HEK293 (cell line): ENCODE measurements around the gene CKLF.

Experiments used
- OVOL3 ChIP-seq: fragments of 450-650 bp; formaldehyde crosslinking; IDR thresholded peaks from 2 replicates; pipeline ENCODE4 v1.5.1; 2016; ENCODE audit warnings: missing biosample characterization, missing genetic modification characterization
- TCF7L2 ChIP-seq: IDR thresholded peaks from 2 replicates; pipeline ENCODE4 v1.6.1; 2011; ENCODE audit warnings: low read depth, mild to moderate bottlenecking, inconsistent platforms, low read length, moderate library complexity, borderline replicate concordance
- ZNF473 ChIP-seq: fragments of 450-650 bp; formaldehyde crosslinking; IDR thresholded peaks from 2 replicates; pipeline ENCODE4 v1.5.1; 2017; ENCODE audit warnings: missing biosample characterization, missing genetic modification characterization
- ZNF501 ChIP-seq: fragments of 450-650 bp; formaldehyde crosslinking; IDR thresholded peaks from 2 replicates; pipeline ENCODE4 v1.5.1; 2016; ENCODE audit warnings: missing biosample characterization, missing genetic modification characterization
- ZNF549 ChIP-seq: fragments of 450-650 bp; IDR thresholded peaks from 2 replicates; pipeline ENCODE4 v1.5.1; 2018; ENCODE audit warnings: missing biosample characterization, missing genetic modification characterization, mild to moderate bottlenecking, inconsistent platforms, moderate library complexity
- ZNF585B ChIP-seq: fragments of 450-650 bp; formaldehyde crosslinking; IDR thresholded peaks from 2 replicates; pipeline ENCODE4 v1.5.1; 2016; ENCODE audit warnings: missing biosample characterization, missing genetic modification characterization
- ZNF76 ChIP-seq: fragments of 450-650 bp; formaldehyde crosslinking; IDR thresholded peaks from 2 replicates; pipeline ENCODE4; 2016; ENCODE audit warnings: low read depth, missing biosample characterization, missing genetic modification characterization, borderline replicate concordance
- ZSCAN30 ChIP-seq: fragments of 450-650 bp; IDR thresholded peaks from 2 replicates; pipeline ENCODE4 v1.5.1; 2018; ENCODE audit warnings: missing biosample characterization, mild to moderate bottlenecking, missing genetic modification characterization, moderate library complexity
- TF ChIP-seq, protein P1 (sequence below): fragments of 450-650 bp; formaldehyde crosslinking; IDR thresholded peaks from 2 replicates; pipeline ENCODE4 v1.5.1; 2016; ENCODE audit warnings: missing biosample characterization, missing genetic modification characterization
- TF ChIP-seq, protein P2 (sequence below): fragments of 450-650 bp; formaldehyde crosslinking; IDR thresholded peaks from 2 replicates; pipeline ENCODE4 v1.5.1; 2016; ENCODE audit warnings: missing biosample characterization, missing genetic modification characterization

DNA sequence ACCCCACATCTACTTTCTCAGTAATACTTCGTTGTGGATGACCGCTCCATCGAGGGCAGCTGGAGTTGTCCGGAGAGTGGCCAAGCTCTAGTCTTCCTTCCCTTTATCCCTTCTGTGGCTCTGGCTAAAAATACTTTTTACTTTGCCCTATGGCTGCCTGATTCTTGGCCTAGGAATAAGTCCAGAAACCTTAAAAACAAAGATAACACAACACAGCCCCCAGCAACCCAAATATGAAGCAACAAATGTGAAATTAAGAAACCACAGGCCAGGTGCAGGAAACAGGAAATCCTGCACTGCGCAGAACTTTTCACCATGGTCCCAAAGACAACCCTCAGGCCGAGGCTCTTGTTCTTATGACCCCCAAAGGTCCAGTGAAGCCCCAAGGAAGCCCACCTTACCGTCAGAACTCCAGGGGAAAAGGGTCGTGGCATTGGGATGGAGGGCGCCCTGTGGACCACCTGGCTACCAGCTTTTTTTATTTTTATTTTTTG lies 28.5 kb upstream of the CKLF start:
- TF ChIP-seq ZNF549 (tag by site-specific recombination) (no peak), ZNF473 (tag by site-specific recombination) (no peak), ZSCAN30 (tag by site-specific recombination) (no peak), ZNF585B (tag by site-specific recombination) (no peak), ZNF501 (tag by site-specific recombination) (no peak), OVOL3 (tag by site-specific recombination) (no peak), TCF7L2 (no peak), ZNF76 (no peak)
- TF ChIP-seq, protein P1, sequence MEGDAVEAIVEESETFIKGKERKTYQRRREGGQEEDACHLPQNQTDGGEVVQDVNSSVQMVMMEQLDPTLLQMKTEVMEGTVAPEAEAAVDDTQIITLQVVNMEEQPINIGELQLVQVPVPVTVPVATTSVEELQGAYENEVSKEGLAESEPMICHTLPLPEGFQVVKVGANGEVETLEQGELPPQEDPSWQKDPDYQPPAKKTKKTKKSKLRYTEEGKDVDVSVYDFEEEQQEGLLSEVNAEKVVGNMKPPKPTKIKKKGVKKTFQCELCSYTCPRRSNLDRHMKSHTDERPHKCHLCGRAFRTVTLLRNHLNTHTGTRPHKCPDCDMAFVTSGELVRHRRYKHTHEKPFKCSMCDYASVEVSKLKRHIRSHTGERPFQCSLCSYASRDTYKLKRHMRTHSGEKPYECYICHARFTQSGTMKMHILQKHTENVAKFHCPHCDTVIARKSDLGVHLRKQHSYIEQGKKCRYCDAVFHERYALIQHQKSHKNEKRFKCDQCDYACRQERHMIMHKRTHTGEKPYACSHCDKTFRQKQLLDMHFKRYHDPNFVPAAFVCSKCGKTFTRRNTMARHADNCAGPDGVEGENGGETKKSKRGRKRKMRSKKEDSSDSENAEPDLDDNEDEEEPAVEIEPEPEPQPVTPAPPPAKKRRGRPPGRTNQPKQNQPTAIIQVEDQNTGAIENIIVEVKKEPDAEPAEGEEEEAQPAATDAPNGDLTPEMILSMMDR (tag by site-specific recombination) = no peak
- TF ChIP-seq, protein P2, sequence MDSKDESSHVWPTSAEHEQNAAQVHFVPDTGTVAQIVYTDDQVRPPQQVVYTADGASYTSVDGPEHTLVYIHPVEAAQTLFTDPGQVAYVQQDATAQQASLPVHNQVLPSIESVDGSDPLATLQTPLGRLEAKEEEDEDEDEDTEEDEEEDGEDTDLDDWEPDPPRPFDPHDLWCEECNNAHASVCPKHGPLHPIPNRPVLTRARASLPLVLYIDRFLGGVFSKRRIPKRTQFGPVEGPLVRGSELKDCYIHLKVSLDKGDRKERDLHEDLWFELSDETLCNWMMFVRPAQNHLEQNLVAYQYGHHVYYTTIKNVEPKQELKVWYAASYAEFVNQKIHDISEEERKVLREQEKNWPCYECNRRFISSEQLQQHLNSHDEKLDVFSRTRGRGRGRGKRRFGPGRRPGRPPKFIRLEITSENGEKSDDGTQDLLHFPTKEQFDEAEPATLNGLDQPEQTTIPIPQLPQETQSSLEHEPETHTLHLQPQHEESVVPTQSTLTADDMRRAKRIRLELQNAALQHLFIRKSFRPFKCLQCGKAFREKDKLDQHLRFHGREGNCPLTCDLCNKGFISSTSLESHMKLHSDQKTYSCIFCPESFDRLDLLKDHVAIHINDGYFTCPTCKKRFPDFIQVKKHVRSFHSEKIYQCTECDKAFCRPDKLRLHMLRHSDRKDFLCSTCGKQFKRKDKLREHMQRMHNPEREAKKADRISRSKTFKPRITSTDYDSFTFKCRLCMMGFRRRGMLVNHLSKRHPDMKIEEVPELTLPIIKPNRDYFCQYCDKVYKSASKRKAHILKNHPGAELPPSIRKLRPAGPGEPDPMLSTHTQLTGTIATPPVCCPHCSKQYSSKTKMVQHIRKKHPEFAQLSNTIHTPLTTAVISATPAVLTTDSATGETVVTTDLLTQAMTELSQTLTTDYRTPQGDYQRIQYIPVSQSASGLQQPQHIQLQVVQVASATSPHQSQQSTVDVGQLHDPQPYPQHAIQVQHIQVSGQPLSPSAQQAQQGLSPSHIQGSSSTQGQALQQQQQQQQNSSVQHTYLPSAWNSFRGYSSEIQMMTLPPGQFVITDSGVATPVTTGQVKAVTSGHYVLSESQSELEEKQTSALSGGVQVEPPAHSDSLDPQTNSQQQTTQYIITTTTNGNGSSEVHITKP (tag by site-specific recombination) = no peak
